ENCODE results near the gene PPP6C.

The PPP6C gene

GRCh38 chr9:125156551-125156950 lies 33.1 kb downstream of the PPP6C start:
- Histone ChIP-seq H3K9ac (ENCODE audit: low read length) (no peak overlapping the region), H3K79me2 (ENCODE audit: low read length) (no peaks in the 10 kb centered on the region), H4K20me1 (ENCODE audit: insufficient read depth, low read length) (no peaks in the 10 kb centered on the region), H3K27me3 (ENCODE audit: low read depth, low read length) (no peaks in the 10 kb centered on the region), H3K36me3 (replicated peaks; ENCODE audit: low read depth, low read length) (peaks cover 18% of the 10 kb centered on the region), H3K4me1 (ENCODE audit: low read length) (no peaks in the 10 kb centered on the region), H3K27ac (ENCODE audit: low read length) (no peak overlapping the region), H3K9me3 (ENCODE audit: insufficient read depth, low read length) (no peaks in the 10 kb centered on the region), H3K4me2 (ENCODE audit: low read length) (no peak overlapping the region), H3K4me3 (ENCODE audit: low read length) (no peak overlapping the region), H2AFZ (ENCODE audit: low read depth, low read length) (no peak overlapping the region)
- TF ChIP-seq EZH2phosphoT487 (IDR thresholded peaks at IDR 0.05; ENCODE audit: low read depth) = no peak
- TF ChIP-seq, protein P1, sequence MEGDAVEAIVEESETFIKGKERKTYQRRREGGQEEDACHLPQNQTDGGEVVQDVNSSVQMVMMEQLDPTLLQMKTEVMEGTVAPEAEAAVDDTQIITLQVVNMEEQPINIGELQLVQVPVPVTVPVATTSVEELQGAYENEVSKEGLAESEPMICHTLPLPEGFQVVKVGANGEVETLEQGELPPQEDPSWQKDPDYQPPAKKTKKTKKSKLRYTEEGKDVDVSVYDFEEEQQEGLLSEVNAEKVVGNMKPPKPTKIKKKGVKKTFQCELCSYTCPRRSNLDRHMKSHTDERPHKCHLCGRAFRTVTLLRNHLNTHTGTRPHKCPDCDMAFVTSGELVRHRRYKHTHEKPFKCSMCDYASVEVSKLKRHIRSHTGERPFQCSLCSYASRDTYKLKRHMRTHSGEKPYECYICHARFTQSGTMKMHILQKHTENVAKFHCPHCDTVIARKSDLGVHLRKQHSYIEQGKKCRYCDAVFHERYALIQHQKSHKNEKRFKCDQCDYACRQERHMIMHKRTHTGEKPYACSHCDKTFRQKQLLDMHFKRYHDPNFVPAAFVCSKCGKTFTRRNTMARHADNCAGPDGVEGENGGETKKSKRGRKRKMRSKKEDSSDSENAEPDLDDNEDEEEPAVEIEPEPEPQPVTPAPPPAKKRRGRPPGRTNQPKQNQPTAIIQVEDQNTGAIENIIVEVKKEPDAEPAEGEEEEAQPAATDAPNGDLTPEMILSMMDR (IDR thresholded peaks at IDR 0.05; ENCODE audit: low read depth, low read length) = no peak

GRCh38 chr9:125153712-125154367 lies 35.8 kb downstream of the PPP6C start:
- Histone ChIP-seq H3K79me2 (ENCODE audit: low read length) (no peaks in the 10 kb centered on the region), H3K36me3 (replicated peaks; ENCODE audit: low read depth, low read length) (peaks cover 17% of the 10 kb centered on the region), H3K27ac (ENCODE audit: low read length) (no peak overlapping the region), H3K9ac (ENCODE audit: low read length) (no peak overlapping the region), H3K9me3 (ENCODE audit: insufficient read depth, low read length) (no peaks in the 10 kb centered on the region), H3K4me1 (ENCODE audit: low read length) (no peaks in the 10 kb centered on the region), H4K20me1 (ENCODE audit: insufficient read depth, low read length) (no peaks in the 10 kb centered on the region), H3K4me3 (ENCODE audit: low read length) (no peak overlapping the region), H2AFZ (ENCODE audit: low read depth, low read length) (no peak overlapping the region), H3K27me3 (ENCODE audit: low read depth, low read length) (no peaks in the 10 kb centered on the region), H3K4me2 (ENCODE audit: low read length) (no peak overlapping the region)
- no peak for TF ChIP-seq EZH2phosphoT487 (IDR thresholded peaks at IDR 0.05; ENCODE audit: low read depth)
- TF ChIP-seq, protein P1 (IDR thresholded peaks at IDR 0.05; ENCODE audit: low read depth, low read length) = no peak

DNA sequence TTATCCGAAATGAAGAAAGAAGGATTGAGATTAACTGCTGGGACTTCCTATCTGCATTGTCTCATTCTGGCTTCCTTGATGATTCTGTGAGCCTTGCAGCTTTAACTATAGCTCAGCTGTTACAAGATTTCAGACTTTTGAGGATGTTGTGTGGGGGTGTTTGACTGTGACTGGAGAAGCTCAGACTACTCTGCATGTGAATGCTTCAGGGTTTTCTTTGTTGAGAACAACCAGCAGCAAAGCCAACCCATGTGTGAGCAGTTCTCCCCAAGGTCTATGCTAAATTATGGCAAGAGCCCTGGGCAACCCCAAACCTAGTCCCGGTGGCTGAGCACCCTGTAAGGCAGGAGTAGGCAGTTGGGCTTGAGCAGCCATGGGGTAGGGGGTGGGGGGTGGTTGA lies 37.9 kb downstream of the PPP6C start:
- no peak for TF ChIP-seq EZH2phosphoT487 (IDR thresholded peaks at IDR 0.05; ENCODE audit: low read depth)
- TF ChIP-seq, protein P1 (IDR thresholded peaks at IDR 0.05; ENCODE audit: low read depth, low read length) = no peak
- no peak overlapping the region for H2AFZ ChIP-seq (ENCODE audit: low read depth, low read length)
- no peaks in the 10 kb centered on the region for H3K27me3 ChIP-seq (ENCODE audit: low read depth, low read length)
- H3K4me1 ChIP-seq (ENCODE audit: low read length) = peaks cover 5% of the 10 kb centered on the region
- no peak overlapping the region for H3K4me2 ChIP-seq (ENCODE audit: low read length)
- no peaks in the 10 kb centered on the region for H3K9me3 ChIP-seq (ENCODE audit: insufficient read depth, low read length)
- no peaks in the 10 kb centered on the region for H4K20me1 ChIP-seq (ENCODE audit: insufficient read depth, low read length)
- H3K79me2 ChIP-seq (ENCODE audit: low read length) = no peaks in the 10 kb centered on the region
- peaks cover 17% of the 10 kb centered on the region for H3K36me3 ChIP-seq (replicated peaks; ENCODE audit: low read depth, low read length)
- H3K4me3 ChIP-seq (ENCODE audit: low read length) = no peak overlapping the region
- no peak overlapping the region for H3K27ac ChIP-seq (ENCODE audit: low read length)
- H3K9ac ChIP-seq (ENCODE audit: low read length) = no peak overlapping the region

DNA sequence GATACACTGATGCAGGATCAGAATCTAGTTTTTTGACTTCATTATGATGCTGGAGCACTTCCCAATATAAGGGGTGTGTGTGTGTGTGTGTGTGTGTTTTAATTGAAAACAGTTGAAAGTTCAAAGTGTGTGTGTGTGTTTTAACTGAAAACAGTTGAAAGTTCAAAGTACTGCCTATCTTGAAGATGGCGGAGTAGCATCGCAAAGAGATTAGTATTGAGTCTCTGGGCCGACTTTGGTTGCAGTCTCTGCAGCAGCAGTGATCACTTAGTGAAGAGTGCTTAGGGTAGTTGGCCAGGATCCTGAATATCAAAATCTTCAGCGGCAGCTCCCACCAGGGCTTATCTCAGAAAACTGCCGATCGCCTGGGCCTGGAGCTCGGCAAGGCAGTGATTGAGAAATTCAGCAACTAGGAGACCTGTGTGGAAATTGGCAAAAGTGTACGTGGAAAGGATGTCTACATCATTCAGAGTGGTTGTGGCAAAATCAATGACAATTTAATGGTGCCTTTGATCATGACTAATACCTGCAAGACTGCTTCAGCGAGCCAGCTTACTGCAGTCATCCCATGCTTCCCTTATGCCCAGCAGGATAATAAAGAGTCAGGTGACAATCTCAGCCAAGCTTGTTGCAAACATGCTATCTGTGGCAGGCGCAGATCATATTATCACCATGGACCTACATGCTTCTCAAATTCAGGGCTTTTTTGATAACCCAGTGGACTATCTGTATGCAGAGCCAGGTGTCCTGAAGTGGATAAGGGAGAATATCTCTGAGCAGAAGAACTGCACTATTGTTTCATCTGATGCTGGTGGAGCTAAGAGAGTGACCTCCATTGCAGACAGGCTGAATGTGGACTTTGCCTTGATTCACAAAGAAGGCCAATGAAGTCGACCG lies 39.0 kb downstream of the PPP6C start:
- H3K27me3 ChIP-seq (ENCODE audit: low read depth, low read length) = no peaks in the 10 kb centered on the region
- peaks cover 17% of the 10 kb centered on the region for H3K36me3 ChIP-seq (replicated peaks; ENCODE audit: low read depth, low read length)
- H3K79me2 ChIP-seq (ENCODE audit: low read length) = no peaks in the 10 kb centered on the region
- no peak overlapping the region for H3K9ac ChIP-seq (ENCODE audit: low read length)
- H3K9me3 ChIP-seq (ENCODE audit: insufficient read depth, low read length) = no peaks in the 10 kb centered on the region
- H2AFZ ChIP-seq (ENCODE audit: low read depth, low read length) = no peak overlapping the region
- H4K20me1 ChIP-seq (ENCODE audit: insufficient read depth, low read length) = no peaks in the 10 kb centered on the region
- no peak overlapping the region for H3K4me2 ChIP-seq (ENCODE audit: low read length)
- peaks cover 15% of the 10 kb centered on the region for H3K4me1 ChIP-seq (ENCODE audit: low read length)
- H3K4me3 ChIP-seq (ENCODE audit: low read length) = no peak overlapping the region
- no peak overlapping the region for H3K27ac ChIP-seq (ENCODE audit: low read length)
- TF ChIP-seq EZH2phosphoT487 (IDR thresholded peaks at IDR 0.05; ENCODE audit: low read depth) = no peak
- TF ChIP-seq, protein P1 (IDR thresholded peaks at IDR 0.05; ENCODE audit: low read depth, low read length) = no peak
